Activated effector memory CD4-positive, alpha-beta T cell treated with Interleukin-2 at 50 U/mL for 16 hours (primary cell): ENCODE measurements around the gene CDKAL1.

ENCODE experiments used
- DNase-seq: peaks from one replicate; pipeline ENCODE4 v3.0.0-alpha.2; 2020

Gene CDKAL1

DNA sequence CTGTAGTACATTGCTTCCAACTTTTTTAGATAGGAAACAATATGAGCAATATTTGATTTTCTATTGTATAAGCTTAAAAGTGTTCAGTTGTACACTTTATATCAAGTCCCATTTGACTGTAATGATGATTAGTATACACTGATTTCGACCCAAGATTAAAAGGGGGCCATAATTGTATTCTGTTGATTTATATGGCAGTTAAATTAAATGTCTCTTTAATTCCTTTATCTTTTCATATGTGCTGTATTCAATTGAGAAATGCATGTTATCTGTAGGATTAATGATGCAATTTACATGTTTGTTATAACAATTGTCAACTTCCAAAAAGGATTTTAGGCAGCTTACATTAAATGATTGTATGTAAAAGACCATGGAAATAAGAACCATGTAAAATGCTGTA is 317.5 kb downstream of the CDKAL1 start:
- no peak for DNase-seq

DNA sequence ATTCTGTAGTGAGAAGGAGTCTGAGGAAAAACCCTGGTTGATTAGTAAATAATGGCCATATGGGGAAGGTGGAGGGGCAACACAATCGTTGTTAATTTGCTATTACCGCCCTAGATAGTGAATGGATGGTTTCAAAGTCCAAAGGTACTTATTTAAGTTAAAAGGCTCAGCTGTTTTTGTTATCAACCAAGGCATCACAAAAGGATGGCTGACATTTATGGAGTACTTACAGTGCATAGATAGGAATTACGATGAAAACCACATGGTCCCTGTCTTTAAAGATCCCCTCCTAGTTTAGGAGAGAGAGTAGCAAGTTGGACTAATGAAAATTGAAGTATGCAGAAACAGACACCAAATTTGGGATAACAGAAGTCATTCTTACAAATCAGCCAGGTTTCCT is 319.6 kb downstream of the CDKAL1 start:
- DNase-seq, result no peak

DNA sequence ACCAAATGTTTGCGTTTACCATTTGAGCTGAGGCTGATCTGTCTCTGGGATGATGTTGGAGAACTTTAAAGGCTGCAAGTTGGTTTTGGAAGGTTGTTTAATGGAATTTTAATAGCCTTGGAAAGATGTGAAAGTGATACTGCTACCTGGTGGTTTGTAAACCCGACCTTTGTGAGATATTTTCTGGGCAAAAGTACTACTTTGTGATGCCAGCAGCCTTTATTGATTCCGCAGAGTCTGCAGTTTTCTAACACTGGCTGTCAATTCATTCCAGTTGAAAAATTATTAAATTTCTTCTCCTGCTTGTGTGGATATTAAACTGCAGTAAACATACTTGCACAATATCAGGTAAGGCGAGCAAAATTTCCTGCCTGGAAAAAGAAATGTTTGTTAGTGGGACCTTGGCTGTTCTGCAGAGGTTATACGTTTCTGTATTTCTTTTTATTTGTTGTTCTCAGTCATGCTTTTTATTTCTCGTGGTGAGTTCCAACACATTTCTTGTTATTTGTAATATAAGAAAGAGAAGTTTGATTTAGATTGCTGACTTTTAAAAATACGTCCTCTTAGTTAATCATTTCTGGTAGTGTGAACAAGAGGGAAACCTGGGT is 322.5 kb downstream of the CDKAL1 start:
- no peak for DNase-seq

DNA sequence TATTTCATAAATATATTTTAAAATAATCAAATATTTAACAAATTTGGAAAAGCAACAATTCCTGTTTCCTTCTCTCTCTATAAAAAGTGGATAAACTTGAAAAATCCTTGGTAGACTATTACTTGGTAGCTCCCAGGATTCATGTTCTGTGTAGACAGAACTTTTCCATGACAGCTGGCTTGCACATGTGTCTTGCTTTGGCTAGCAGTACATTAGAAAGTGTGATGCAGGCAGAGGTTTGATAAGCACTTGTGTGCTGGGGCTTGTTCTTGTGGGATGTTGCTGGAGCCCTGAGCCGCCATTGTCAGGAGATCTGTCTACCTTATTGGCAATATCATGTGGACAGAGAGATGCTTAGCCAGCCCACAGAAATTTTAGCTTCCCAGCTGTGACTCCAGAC is 327.2 kb downstream of the CDKAL1 start:
- DNase-seq, result no peak

DNA sequence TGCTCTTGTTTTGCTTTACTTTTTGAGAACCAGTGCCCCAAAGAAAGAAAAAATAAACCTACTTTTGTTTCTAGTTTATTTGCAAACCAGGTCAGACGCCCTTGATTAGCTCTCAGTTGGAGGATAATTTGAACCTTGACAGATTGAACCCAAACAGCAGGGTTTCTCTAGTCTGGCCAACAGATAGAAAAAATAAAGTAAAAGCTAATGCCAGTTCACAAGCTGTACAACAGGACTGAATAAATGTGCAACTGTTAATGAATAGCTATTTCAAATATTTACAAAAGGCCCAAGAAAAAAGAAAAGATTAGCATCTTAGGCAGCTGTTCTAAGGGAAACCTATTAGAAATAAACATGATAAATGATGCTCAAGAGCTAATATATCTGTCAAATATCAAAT is 331.8 kb downstream of the CDKAL1 start:
- DNase-seq, result no peak

DNA sequence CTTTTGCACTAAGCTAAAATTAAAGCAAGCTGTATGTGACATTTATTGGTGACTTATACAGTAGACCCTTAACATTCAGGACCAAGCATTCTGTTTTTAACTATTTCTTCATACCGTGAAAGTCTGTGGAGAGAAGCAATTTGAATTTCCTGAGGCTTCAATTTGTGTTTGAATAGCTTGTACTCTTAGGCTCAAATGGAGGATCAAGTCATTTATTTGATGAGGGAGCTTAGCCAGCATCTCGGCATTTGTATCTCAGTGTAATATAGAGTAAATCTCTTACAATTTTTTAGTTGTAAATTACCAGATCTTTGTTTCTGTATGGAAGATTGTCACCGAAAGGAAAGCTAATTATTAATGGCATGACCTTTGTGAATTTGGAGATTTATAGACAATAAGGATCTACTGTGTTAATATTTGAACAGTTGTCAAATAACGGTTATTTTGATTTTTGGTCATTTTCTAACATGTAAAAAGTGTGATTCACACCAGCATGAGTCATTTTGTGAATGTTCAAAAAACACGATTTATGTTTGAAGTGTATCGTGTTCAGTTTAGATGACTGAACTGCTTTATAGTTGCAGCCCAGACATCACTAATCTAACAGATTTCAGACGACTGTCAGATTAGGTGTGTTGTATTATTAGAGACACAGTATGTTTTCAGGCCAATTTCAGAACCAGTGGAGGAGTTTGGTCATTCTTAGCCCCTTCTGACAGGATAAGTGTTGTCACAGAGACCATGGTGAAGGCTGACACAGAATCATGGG is 332.9 kb downstream of the CDKAL1 start:
- no peak for DNase-seq

DNA sequence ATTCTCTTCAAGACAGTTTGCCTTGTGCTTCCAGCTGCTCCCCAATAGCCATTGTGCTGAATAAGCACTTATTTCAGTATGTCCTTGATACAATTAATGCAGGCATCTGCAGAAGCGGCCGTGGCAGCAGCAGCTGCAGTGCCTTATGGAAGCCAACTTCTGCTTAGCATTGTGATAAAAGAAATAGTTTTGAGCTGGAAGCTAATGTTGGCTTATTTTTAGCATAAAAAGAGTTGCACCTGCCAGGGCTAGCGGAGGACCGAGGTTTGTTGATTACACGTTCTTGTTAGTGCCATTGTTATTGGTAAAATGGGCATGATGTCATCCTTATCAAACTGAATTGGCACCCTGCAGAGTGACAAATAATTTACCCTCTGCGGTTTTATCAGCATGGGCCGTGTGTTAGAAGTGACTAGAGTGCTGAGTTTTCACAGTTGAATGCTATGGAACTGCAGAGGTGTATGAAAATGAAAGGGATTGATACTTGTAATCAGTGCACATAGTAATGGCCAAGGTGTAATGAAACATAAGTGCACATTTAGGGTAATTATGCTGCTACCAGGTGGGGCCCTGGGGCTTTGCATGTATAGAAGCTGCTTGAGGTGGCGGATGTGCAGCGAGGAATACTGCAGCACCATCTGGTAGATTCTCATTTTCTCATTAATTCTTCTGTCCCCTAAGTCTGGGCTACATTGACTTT is 334.3 kb downstream of the CDKAL1 start:
- no peak for DNase-seq

DNA sequence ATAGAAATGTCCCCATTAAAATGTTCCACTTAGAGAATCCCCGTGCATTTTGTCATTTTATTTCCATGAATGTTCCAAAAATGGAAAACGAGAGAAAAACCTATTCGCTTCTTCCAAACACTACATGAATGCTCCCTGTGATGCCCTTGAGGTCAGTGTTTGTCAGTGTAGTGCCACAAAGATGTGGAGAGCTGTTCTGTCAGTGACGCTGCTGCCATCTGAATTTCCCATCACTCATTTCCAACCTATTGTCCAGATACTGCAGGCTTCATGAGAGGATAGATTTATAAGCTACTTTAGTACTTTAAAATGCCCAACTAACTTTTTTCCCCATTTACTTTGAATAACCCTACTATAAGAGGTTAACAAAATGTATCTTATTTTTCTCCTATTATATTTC is 335.8 kb downstream of the CDKAL1 start:
- no peak for DNase-seq

DNA sequence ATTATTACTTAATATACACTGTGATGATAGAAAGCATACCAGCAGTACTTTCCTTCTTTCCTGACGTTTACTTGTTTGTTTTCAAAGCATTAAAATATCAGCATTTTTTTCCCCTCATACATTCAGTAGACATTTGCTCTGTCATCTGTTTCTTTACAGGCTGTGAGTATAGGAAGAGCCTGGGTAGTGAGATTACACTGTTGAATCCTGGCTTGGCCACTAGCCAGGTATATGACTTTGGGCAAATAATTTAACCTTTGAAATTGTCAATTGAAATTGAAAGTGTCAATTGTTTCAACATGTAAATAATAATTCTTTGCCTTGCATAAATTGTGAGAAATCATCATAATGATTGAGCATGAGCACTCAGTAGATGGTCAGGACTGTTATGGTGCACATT is 336.2 kb downstream of the CDKAL1 start:
- DNase-seq, result no peak

DNA sequence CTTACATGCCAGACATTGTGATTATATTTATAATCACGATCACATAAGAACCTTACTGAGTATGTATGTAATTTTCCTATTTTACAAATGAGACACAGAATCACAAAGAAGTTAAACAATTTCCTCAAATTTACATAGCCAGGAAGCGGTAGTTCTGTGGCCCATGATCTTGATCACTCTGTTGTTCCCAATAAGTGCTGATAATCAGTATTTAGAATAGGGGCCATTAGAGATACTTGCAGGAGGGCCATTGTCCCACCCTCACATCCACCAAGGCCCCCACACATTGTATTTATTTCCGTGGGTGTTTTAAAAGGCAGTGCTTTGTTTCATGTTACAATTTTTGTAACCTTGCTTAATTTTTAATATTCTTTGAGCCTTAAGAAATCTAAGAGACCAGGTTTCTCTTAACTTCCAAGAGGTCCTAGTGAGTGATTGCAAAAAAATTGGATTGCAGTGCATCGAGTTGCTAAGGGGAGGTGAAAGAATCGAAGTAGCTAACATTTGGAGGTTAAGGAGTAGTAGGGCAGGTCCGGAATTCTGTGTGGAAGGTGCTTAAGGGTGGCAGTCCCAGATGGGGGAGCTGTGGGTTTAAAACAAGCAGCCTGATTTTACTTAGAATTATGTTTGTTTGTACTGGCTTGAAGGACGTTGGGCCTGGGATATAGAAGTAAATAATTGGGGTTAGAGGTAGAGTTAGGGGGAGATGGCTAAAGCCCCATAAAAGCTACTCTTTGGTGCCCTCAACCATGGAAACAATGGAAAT is 339.4 kb downstream of the CDKAL1 start:
- DNase-seq, result no peak

DNA sequence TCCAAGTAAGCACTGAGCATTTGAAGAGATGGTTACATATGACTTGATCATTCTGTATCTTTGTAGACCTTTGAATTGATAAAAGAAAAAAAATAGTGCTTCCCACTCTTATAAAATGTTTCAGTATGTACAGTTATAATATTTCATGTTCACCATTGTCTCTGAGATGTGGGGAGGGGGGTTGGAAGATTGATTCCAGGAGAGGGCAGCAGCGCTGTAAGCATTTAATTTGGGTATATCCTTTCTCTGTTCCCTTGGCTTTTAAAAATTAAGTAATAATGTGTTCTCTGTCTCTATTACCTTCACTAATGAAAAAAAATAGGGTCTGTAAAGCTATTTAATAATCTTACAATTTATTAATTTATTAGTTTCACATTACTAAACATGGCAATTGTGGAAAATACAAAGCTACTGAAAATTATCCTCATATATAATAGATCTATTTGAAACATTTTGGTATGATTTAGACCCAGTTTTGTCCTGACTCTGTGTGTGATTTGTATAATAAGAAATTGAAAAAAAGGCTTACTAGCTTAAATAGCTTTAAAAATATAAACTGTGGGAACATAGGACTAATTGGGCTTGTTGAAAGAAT is 341.2 kb downstream of the CDKAL1 start:
- DNase-seq, result no peak

DNA sequence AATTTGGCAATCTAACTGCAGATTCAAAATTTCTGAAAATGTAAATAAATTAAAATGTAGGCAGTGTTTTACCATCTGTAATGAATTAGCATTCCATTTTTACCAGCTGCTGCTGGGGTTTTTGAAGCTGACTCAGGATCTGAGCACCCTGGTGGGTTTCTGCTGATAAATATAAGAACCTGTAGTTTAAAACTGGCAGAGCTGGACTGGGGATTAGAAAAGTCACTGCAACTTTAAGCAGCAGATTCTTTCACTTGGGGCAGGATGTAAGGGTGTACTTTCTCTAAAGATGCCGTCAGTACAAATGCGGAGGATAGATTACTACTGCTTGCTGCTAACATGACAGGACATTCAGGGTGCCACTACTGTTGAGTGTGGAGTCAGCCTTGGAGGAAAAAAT is 341.8 kb downstream of the CDKAL1 start:
- no peak for DNase-seq

DNA sequence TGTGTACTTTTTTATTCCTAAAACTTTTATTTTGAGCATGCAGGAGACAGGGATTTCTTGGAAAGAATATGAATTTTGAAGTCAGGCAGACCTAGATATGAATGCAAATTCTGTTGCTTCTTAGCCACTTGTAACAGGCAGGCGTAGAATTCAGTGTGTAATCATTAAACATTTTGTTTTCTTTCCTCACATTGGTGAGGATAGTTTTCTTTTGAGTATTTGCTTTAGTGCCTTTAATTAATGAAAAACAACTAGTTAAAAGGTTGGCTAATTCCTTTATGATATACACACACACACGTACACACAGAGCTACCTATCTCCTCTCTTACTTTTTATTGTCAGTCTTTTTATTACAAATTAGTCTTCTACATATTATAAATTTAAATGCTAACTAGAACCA is 342.3 kb downstream of the CDKAL1 start:
- no peak for DNase-seq

DNA sequence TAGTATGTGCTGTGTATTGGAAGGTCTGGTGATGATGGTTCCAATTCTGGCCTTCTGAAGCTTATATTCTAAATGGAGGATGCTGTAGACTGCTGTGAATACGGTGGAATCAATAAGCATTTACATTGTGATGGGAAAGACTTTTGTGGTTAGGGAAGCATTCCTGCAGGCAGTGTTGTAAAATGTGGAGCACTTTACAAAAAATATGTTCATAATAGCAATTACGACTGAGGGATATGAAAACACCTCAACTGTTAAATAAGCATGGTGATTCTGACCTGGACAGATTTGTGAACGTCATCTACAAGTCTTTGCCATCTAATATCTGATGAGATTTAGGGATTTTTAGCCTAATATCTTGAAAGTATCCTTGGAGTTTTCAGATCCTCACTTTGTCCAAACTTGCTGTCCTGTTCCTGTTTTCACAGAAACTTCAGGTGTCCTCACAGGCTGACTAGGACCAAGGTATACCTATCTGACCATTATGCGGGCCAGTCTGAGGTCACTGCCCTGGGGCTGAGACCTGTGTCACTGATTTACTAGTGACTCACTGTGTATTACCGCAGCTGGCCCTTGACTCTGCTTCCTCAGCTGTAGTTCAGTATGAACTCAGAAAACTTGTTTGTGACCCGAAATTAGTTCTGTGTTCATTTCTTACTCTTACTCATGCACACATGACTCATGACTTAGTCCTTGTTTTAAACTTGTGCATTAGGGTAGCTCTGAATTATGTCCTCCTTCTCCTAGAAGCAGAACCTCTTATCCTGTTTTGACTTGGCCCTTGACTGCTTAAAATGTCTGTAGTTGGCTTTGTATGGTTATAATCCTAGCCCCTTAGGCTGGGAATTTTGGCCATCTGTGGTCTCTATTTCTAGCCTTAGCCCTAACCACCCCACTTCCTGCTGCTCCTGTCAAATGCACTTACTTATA is 343.0 kb downstream of the CDKAL1 start:
- no peak for DNase-seq

DNA sequence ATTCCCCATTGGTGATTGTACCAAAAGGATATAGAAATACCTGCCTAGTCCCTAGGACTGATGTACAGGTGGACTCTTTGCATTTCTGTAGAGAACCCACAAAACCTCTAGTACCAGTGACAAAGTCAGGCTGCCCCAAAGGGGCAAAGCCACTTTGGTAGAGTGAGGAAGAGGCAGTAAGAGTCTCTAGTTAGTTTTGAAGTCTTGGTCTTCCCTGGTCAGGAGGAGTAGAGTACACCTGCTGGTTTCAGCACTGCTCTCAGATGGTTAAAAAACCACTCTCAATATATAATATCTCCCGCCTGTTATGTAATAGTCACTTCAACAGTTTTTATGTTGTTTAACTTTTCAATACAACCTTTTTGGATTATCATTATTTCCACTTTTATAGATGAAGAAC is 344.9 kb downstream of the CDKAL1 start:
- no peak for DNase-seq

DNA sequence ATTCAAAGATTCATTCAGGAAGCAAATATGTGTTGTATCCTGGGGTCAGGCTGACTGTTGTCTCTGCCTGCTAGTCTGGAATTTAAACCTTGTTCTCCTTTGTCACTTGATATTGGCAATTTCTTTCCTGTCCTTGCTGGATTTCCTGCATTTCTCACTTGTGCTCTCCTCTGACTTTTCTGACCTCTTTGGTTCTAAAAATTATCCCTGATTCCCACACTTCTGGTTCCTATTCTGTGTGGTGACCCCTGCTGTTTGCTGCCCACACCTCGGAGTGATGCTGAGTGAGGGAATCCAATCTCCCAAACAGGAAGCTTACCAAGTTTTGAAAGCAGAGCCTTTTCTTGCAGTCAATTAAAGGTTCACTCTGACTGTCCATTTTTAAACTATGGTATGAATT is 345.3 kb downstream of the CDKAL1 start:
- no peak for DNase-seq

DNA sequence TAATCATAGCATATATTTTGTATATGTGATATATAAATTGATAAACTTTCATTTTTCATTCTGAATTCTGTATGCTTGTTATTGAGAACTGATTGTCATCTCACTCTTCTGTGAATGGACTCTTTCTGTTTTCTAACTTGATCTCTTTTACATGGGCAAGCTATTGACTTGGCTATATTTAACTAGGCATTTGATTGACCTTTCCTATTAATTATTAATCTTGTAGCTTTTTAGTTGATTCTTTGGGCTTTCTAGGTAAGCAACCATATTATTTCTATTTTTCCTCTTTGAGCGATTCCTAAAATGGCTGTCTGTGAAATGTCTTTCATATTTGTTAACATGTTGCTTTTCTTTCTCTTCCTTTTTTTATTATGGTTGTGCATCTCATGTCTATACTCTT is 347.1 kb downstream of the CDKAL1 start:
- no peak for DNase-seq

DNA sequence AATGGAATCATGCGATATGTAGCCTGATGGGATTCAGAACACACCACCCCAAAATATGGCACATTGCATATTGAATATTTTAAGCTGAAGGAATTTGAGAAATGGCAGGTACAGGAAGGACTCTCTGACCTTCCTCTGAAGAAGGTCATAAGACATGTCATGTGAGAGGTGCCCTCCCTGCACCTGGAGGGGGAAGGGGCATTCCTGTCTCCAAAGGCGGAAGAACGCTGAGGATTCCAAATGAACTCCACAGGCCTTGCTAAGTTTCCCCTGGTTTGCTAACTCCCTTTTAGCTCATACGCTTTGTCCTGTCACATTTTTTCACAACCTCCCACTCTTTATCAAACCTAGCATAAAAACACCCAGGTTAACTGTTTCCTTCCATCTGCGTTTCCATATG is 347.8 kb downstream of the CDKAL1 start:
- DNase-seq, result no peak

DNA sequence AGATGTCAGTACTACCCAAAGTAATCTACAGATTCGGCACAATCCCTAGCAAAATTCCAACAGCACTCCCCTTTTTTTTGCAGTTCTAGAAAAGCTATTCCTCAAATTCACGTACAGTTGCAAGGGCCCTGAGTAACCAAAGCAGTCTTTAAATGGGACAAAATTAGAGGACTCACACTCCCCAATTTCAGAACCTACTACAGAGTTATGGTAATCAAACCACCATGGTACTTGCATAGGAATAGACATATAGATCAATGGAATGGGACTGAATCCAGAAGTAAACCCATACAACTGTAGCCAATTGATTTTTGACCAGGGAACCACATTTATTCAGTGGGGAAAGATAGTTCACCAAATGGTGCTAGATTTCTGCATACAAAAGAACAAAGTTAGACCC is 350.8 kb downstream of the CDKAL1 start:
- DNase-seq, result no peak

DNA sequence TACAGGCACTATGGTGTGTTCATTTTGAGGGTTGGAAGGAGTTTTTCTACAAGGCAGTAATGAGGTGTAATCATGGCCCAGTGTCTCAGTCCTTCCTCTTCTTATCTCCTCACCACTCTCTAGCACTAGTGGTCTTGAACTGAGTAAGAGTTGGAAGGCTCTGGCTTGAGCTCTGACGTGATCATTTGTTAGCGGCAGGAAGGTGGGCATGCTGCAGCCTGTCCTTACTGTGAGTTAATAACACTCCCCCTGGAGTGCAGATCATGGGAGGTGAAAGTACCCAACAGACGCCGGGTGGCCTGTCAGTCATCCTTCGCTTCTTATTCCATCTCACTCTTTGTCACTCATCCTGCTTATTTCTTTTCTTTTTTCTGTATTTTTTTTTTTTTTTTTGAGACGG is 356.9 kb downstream of the CDKAL1 start:
- DNase-seq, result no peak

DNA sequence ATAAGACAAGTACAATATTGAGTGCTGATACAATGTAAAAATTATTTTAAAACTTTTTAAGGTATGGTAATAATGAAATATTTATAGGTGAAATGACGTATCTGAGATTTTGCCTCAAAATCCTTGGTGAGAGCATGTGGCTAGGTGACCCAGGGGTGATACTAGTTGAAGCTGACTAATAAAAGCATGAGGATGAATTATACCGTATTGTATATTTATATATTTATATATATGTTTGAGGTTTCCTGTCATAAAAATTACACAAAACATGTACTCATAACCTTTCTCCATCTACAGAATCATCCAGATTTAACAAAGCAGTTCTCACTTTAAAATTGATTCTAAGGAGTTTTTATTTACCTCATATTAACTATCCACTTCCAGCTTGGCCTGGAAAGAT is 358.1 kb downstream of the CDKAL1 start:
- DNase-seq, result no peak

DNA sequence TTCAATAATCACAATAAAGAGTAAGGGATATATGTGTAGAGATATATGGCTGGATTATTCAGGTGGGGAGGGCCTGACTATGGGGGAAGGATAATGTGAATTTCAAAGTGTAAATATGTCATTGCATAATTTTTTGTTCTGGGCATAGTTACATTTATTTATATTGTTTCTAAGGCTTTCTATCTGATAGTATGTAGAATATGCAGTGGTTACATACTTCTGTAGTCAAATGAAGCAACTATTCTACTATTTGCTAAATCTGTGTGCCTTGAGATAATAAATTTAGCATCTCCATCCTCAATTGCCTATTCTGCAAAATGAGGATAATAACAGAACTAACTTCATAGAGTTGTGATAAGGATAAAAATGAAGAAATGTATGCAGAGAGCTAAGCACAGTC is 359.2 kb downstream of the CDKAL1 start:
- no peak for DNase-seq
